Measurements from ENCODE around the gene RIN3.

DNA sequence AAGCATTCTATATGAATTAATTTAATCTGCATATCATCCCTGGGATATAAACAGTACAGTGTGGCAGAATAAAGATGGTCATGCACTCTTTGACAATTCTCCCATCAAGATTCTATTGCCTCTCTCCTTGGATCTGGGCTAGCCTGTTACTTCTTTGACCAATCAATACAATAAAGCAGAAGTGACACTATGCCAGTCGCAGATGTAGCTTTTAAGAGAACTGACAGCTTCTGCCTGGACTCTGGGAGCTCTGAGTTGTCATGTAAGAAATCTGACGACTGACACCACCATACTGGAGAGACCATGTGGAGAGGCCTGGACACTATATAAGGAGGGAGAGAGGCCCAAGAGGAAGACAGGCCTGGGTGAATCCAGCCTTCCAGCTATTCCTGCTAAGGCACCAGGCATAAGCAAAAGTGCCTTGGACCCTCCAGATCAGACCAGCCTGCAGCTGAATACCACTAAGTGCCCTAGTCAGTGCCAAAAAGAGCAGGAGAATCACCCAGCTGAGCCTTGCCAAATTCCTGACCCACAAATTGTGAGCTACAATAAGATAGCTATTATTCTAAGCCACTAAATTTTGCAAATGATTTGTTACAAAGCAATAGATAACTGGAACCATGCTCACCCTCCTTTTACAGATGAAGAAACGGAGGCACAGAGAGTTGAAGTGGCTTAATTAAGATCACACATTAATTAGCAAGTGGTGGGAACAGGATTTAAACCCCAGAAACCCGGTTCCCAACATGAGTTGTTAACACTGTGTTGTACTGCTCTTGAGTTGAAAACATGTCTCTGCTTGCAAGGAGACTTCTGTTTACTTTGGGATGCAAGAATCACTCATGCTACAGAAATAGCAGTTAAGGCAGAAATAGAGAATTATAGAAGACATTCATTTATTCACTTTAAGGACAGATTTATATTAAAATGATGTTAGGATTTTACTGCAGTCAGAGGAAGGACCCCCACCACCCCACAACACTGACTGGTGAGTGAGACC lies 84.6 kb downstream of the RIN3 start:
- TF ChIP-seq, protein P1, sequence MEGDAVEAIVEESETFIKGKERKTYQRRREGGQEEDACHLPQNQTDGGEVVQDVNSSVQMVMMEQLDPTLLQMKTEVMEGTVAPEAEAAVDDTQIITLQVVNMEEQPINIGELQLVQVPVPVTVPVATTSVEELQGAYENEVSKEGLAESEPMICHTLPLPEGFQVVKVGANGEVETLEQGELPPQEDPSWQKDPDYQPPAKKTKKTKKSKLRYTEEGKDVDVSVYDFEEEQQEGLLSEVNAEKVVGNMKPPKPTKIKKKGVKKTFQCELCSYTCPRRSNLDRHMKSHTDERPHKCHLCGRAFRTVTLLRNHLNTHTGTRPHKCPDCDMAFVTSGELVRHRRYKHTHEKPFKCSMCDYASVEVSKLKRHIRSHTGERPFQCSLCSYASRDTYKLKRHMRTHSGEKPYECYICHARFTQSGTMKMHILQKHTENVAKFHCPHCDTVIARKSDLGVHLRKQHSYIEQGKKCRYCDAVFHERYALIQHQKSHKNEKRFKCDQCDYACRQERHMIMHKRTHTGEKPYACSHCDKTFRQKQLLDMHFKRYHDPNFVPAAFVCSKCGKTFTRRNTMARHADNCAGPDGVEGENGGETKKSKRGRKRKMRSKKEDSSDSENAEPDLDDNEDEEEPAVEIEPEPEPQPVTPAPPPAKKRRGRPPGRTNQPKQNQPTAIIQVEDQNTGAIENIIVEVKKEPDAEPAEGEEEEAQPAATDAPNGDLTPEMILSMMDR (IDR thresholded peaks at IDR 0.05): no peak
- TF ChIP-seq POLR2A (IDR thresholded peaks at IDR 0.05) (no peak), EP300 (IDR thresholded peaks at IDR 0.05) (no peak), POLR2AphosphoS5 (IDR thresholded peaks at IDR 0.05) (no peak)
